IMR-90 (cell line): ENCODE data around the gene CHST8. TPM values are rescaled to one million over a fixed set of nuclear protein-coding genes. Genes with fewer than 3 reads are reported as not detected.

Experiments used
- ATAC-seq: fragments of 200-7000 bp; cut with Tn5 transposase; 2 replicates; pipeline ENCODE4 v1.9.1; 2020; ENCODE audit warnings: low read depth, mild to moderate bottlenecking, moderate library complexity
- BruUV-seq: library from RNA; stranded (reverse); fragments of 400-500 nt; replicated peaks from 2 replicates; lab custom pipeline; 2021; lab: Mats Ljungman, UMichigan
- CTCF ChIA-PET: fragments of 300-600 bp; formaldehyde crosslinking; extraction: SDS; loops from one replicate; lab custom pipeline; 2021; ENCODE audit warnings: antibody characterized with exemption; lab: Yijun Ruan, JAX
- POLR2A ChIA-PET: fragments of 300-600 bp; sonication (Branson Sonifier 250); formaldehyde crosslinking; loops from one replicate; lab custom pipeline; 2022; ENCODE audit warnings: antibody characterized with exemption; ENCODE audit not compliant: unreplicated experiment; lab: Charles Lee
- DNase-seq: peaks from one replicate; pipeline ENCODE4 v3.0.0; 2013
- H2AFZ ChIP-seq: replicated peaks from 2 replicates; pipeline ENCODE3; 2013; ENCODE audit warnings: low read length, mild to moderate bottlenecking; ENCODE audit not compliant: poor library complexity
- H2AK5ac ChIP-seq: 2 replicates; pipeline ENCODE4 v1.6.1; 2013; ENCODE audit warnings: low read depth, low read length, inconsistent platforms
- H2AK9ac ChIP-seq: replicated peaks from 2 replicates; pipeline ENCODE3; 2013; ENCODE audit warnings: mild to moderate bottlenecking, low read depth, low read length, moderate library complexity; ENCODE audit not compliant: poor library complexity
- H2BK120ac ChIP-seq: 2 replicates; pipeline ENCODE4 v1.6.1; 2013; ENCODE audit warnings: low read depth, low read length, inconsistent platforms
- H2BK15ac ChIP-seq: 3 replicates; pipeline ENCODE4 v1.6.1; 2013; ENCODE audit warnings: low read depth, low read length, inconsistent platforms
- H2BK20ac ChIP-seq: 2 replicates; pipeline ENCODE4 v1.6.1; 2013; ENCODE audit warnings: low read depth, mild to moderate bottlenecking, inconsistent platforms, low read length, moderate library complexity
- H2BK5ac ChIP-seq: 2 replicates; pipeline ENCODE4 v1.6.1; 2013; ENCODE audit warnings: mild to moderate bottlenecking, low read depth, low read length, inconsistent platforms; ENCODE audit not compliant: poor library complexity, severe bottlenecking
- H3K14ac ChIP-seq: replicated peaks from 2 replicates; pipeline ENCODE4 v1.6.1; 2013; ENCODE audit warnings: low read depth, low read length, inconsistent platforms
- H3K18ac ChIP-seq: 2 replicates; pipeline ENCODE4 v1.6.1; 2013; ENCODE audit warnings: low read depth, low read length, control low read depth
- H3K23ac ChIP-seq: 2 replicates; pipeline ENCODE4 v1.6.1; 2013; ENCODE audit warnings: low read depth, low read length, inconsistent platforms
- H3K27ac ChIP-seq: 2 replicates; pipeline ENCODE4 v1.5.1; 2013; ENCODE audit warnings: mild to moderate bottlenecking, control low read depth, low read length; ENCODE audit not compliant: insufficient read depth
- H3K27me3 ChIP-seq: 2 replicates; pipeline ENCODE4 v1.6.1; 2013; ENCODE audit warnings: low read length; ENCODE audit not compliant: control insufficient read depth, insufficient read depth
- H3K36me3 ChIP-seq: 2 replicates; pipeline ENCODE4 v1.6.1; 2013; ENCODE audit warnings: low read length, mixed read lengths; ENCODE audit not compliant: control insufficient read depth, insufficient read depth
- H3K4ac ChIP-seq: 2 replicates; pipeline ENCODE4 v1.6.1; 2013; ENCODE audit warnings: low read depth, low read length, inconsistent platforms
- H3K4me1 ChIP-seq: 2 replicates; pipeline ENCODE4 v1.6.1; 2013; ENCODE audit warnings: low read length, mixed read lengths; ENCODE audit not compliant: control insufficient read depth, insufficient read depth
- H3K4me2 ChIP-seq: 2 replicates; pipeline ENCODE4 v1.6.1; 2013; ENCODE audit warnings: low read depth, mild to moderate bottlenecking, control low read depth, low read length, moderate library complexity
- H3K4me3 ChIP-seq: 2 replicates; pipeline ENCODE4 v1.5.1; 2013; ENCODE audit warnings: low read depth, mild to moderate bottlenecking, control low read depth, low read length, moderate library complexity; ENCODE audit not compliant: insufficient read depth
- H3K56ac ChIP-seq: 2 replicates; pipeline ENCODE4 v1.6.1; 2013; ENCODE audit warnings: low read length, inconsistent platforms; ENCODE audit not compliant: insufficient read depth; ENCODE audit errors: extremely low read depth
- H3K79me1 ChIP-seq, 2 experiments: 2 replicates each; pipeline ENCODE4 v1.6.1; 2013; ENCODE audit warnings: low read length in 2 of 2, inconsistent platforms in 1 of 2, low read depth in 1 of 2
- H3K9ac ChIP-seq: 2 replicates; pipeline ENCODE4 v1.6.1; 2013; ENCODE audit warnings: low read depth, low read length, control low read depth
- H3K9me1 ChIP-seq: 2 replicates; pipeline ENCODE4 v1.6.1; 2013; ENCODE audit warnings: low read length, inconsistent platforms; ENCODE audit not compliant: insufficient read depth
- H3K9me3 ChIP-seq: 2 replicates; pipeline ENCODE4 v1.6.1; 2013; ENCODE audit warnings: low read length; ENCODE audit not compliant: control insufficient read depth, insufficient read depth
- H4K20me1 ChIP-seq: 2 replicates; pipeline ENCODE4 v1.6.1; 2013; ENCODE audit warnings: low read length, inconsistent platforms; ENCODE audit not compliant: insufficient read depth
- H4K5ac ChIP-seq: 2 replicates; pipeline ENCODE4 v1.6.1; 2013; ENCODE audit warnings: mild to moderate bottlenecking, low read depth, low read length, control low read depth
- H4K8ac ChIP-seq, 2 experiments: 2 replicates each; pipeline ENCODE4 v1.6.1; 2013; ENCODE audit warnings: low read depth in 2 of 2, low read length in 2 of 2, control low read depth in 1 of 2, inconsistent platforms in 1 of 2
- H4K91ac ChIP-seq: 2 replicates; pipeline ENCODE4 v1.6.1; 2013; ENCODE audit warnings: low read depth, low read length, inconsistent platforms; ENCODE audit not compliant: insufficient read depth
- BHLHE40 ChIP-seq: fragments of 150-350 bp; IDR thresholded peaks from 2 replicates; pipeline ENCODE4 v1.6.1; 2016; ENCODE audit warnings: mild to moderate bottlenecking, low read depth, low read length
- CEBPB ChIP-seq: IDR thresholded peaks from 2 replicates; pipeline ENCODE4 v1.6.1; 2012; ENCODE audit warnings: low read depth, low read length, improper control_type of control experiment
- CHD1 ChIP-seq: IDR thresholded peaks from 2 replicates; pipeline ENCODE4 v1.6.1; 2012; ENCODE audit warnings: low read depth, low read length, improper control_type of control experiment
- FOS ChIP-seq: fragments of 150-350 bp; IDR thresholded peaks from 2 replicates; pipeline ENCODE4 v1.6.1; 2016; ENCODE audit warnings: low read depth, low read length
- MAFK ChIP-seq: IDR thresholded peaks from 2 replicates; pipeline ENCODE4 v1.6.1; 2012; ENCODE audit warnings: low read depth, low read length, improper control_type of control experiment
- MAZ ChIP-seq: IDR thresholded peaks from 2 replicates; pipeline ENCODE4 v1.6.1; 2012; ENCODE audit warnings: low read depth, mild to moderate bottlenecking, low read length, improper control_type of control experiment, moderate library complexity, borderline replicate concordance
- MXI1 ChIP-seq: IDR thresholded peaks from 2 replicates; pipeline ENCODE4 v1.6.1; 2012; ENCODE audit warnings: low read depth, mild to moderate bottlenecking, low read length, moderate library complexity, borderline replicate concordance
- NFE2L2 ChIP-seq: fragments of 150-350 bp; IDR thresholded peaks from 2 replicates; pipeline ENCODE4 v1.6.1; 2016; ENCODE audit warnings: low read depth, mild to moderate bottlenecking, low read length
- POLR2A ChIP-seq: IDR thresholded peaks from 2 replicates; pipeline ENCODE4 v1.6.1; 2012; ENCODE audit warnings: mild to moderate bottlenecking, low read depth, low read length
- RAD21 ChIP-seq: IDR thresholded peaks from 2 replicates; pipeline ENCODE4 v1.6.1; 2012; ENCODE audit warnings: low read length, improper control_type of control experiment
- RCOR1 ChIP-seq: IDR thresholded peaks from 2 replicates; pipeline ENCODE4 v1.6.1; 2012; ENCODE audit warnings: mild to moderate bottlenecking, low read length, improper control_type of control experiment; ENCODE audit not compliant: insufficient replicate concordance
- RFX5 ChIP-seq: IDR thresholded peaks from 2 replicates; pipeline ENCODE4 v1.8.0; 2012; ENCODE audit warnings: low read depth, mild to moderate bottlenecking, low read length, moderate library complexity
- SMC3 ChIP-seq: fragments of 150-350 bp; IDR thresholded peaks from 2 replicates; pipeline ENCODE4 v1.6.1; 2016; ENCODE audit warnings: low read depth, mild to moderate bottlenecking, antibody characterized with exemption, low read length, moderate library complexity
- WGBS, 2 experiments: methylation state at CpG; one replicate each; pipeline versions ENCODE4 v1.1.5 to v1.1.7; 2013; ENCODE audit warnings: missing lambda C conversion rate in 2 of 2; ENCODE audit not compliant: insufficient read length in 1 of 2; ENCODE audit errors: extremely low coverage in 2 of 2; 5-methylcytosine and 5-hydroxymethylcytosine counted together
- dilution Hi-C: fragments of 300-500 bp; cut with HindIII; formaldehyde crosslinking; loops from one replicate; pipeline ENCODE4 v1.14.3; 2018; ENCODE audit warnings: low sequenced_read_pairs; ENCODE audit not compliant: unreplicated experiment
- in situ Hi-C: fragments of 300-500 bp; cut with MboI; formaldehyde crosslinking; loops from 3 replicates; pipeline ENCODE4 v1.14.3; 2019; ENCODE audit warnings: low sequenced_read_pairs, inconsistent platforms, mixed read lengths
- intact Hi-C: fragments of 100-400 bp; cut with micrococcal nuclease; formaldehyde crosslinking; loops from 2 replicates; pipeline ENCODE4 v1.10.0; 2022
- polyA plus RNA-seq, 3 experiments: library from polyadenylated mRNA; depleted of rRNA; stranded (reverse); fragments of >200 nt; gene quantifications; 2 replicates each; pipeline ENCODE4 v1.2.3, GENCODE V29; 2012; ENCODE audit warnings: low replicate concordance in 1 of 3
- total RNA-seq: library from RNA; depleted of rRNA; stranded (reverse); fragments of >200 nt; gene quantifications from 2 replicates; pipeline ENCODE4 v1.2.3, GENCODE V29; 2012
- TF ChIP-seq, protein P1 (sequence below): fragments of 150-350 bp; IDR thresholded peaks from 2 replicates; pipeline ENCODE4 v1.6.1; 2017; ENCODE audit warnings: mild to moderate bottlenecking, antibody characterized with exemption, low read length, low read depth
- TF ChIP-seq, protein P2 (sequence below): conservative IDR thresholded peaks from 2 replicates; pipeline ENCODE4 v1.5.1; 2012; ENCODE audit warnings: mild to moderate bottlenecking, low read depth, low read length, improper control_type of control experiment
- TF ChIP-seq, protein P3 (sequence below): fragments of 150-350 bp; IDR thresholded peaks from 2 replicates; pipeline ENCODE4 v1.6.1; 2016; ENCODE audit warnings: low read depth, mild to moderate bottlenecking, low read length, moderate library complexity, borderline replicate concordance

CHST8 gene
- total and polyA plus RNA-seq, 2 of the 4 experiments (the other 2 are of a cell fraction) = not detected

DNA sequence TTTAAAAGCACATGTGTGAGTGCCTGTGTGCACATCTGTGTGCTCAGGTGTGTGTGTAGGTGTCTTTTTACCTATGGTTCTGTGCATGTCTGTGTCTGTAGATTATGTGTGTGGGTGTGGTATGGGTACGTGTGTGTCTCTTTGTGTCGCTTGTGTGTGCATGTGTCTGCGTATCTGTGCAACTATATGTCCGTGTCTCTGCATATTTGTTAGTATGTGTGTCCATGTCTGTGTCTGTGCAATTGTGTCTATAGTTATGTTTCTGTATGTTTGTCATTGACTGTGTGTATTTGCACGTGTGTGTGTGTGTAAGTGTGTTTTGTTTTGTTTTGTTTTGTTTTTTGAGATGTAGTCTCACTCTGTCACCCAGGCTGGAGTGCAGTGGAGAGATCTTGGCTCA, 167.6 kb downstream of the CHST8 start:
- Histone ChIP-seq H3K36me3 (no peaks in the 10 kb centered on the region), H3K4me3 (no peak overlapping the region), H3K4me1 (peaks cover 6% of the 10 kb centered on the region), H2BK120ac (no peak overlapping the region), H2AK9ac (no peak overlapping the region), H3K18ac (no peak overlapping the region), H3K9ac (no peak overlapping the region), H3K9me3 (no peaks in the 10 kb centered on the region), H3K27ac (no peak overlapping the region), H4K20me1 (no peaks in the 10 kb centered on the region), H3K79me1 (no peaks in the 10 kb centered on the region; a peak in 1 of 4 replicates), H4K91ac (no peak overlapping the region), H2AK5ac (no peak overlapping the region), H2BK20ac (no peak overlapping the region), H3K4ac (no peak overlapping the region), H4K8ac (no peak overlapping the region), H3K23ac (no peak overlapping the region), H3K9me1 (peaks cover 15% of the 10 kb centered on the region), H2BK5ac (no peak overlapping the region), H3K27me3 (peaks cover 10% of the 10 kb centered on the region), H2BK15ac (no peak overlapping the region), H3K14ac (no peak overlapping the region), H3K4me2 (no peak overlapping the region), H2AFZ (no peak overlapping the region), H3K56ac (no peak overlapping the region), H4K5ac (no peak overlapping the region)
- dilution Hi-C loops = no loop called here
- TF ChIP-seq, protein P1, sequence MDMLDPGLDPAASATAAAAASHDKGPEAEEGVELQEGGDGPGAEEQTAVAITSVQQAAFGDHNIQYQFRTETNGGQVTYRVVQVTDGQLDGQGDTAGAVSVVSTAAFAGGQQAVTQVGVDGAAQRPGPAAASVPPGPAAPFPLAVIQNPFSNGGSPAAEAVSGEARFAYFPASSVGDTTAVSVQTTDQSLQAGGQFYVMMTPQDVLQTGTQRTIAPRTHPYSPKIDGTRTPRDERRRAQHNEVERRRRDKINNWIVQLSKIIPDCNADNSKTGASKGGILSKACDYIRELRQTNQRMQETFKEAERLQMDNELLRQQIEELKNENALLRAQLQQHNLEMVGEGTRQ = no peak
- TF ChIP-seq FOS (no peak), MXI1 (no peak), MAZ (no peak), MAFK (no peak), RCOR1 (no peak), POLR2A (no peak), CHD1 (no peak), SMC3 (no peak), RAD21 (no peak), BHLHE40 (no peak), CEBPB (no peak), RFX5 (no peak), NFE2L2 (no peak)
- TF ChIP-seq, protein P2, sequence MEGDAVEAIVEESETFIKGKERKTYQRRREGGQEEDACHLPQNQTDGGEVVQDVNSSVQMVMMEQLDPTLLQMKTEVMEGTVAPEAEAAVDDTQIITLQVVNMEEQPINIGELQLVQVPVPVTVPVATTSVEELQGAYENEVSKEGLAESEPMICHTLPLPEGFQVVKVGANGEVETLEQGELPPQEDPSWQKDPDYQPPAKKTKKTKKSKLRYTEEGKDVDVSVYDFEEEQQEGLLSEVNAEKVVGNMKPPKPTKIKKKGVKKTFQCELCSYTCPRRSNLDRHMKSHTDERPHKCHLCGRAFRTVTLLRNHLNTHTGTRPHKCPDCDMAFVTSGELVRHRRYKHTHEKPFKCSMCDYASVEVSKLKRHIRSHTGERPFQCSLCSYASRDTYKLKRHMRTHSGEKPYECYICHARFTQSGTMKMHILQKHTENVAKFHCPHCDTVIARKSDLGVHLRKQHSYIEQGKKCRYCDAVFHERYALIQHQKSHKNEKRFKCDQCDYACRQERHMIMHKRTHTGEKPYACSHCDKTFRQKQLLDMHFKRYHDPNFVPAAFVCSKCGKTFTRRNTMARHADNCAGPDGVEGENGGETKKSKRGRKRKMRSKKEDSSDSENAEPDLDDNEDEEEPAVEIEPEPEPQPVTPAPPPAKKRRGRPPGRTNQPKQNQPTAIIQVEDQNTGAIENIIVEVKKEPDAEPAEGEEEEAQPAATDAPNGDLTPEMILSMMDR = no peak
- TF ChIP-seq, protein P3, sequence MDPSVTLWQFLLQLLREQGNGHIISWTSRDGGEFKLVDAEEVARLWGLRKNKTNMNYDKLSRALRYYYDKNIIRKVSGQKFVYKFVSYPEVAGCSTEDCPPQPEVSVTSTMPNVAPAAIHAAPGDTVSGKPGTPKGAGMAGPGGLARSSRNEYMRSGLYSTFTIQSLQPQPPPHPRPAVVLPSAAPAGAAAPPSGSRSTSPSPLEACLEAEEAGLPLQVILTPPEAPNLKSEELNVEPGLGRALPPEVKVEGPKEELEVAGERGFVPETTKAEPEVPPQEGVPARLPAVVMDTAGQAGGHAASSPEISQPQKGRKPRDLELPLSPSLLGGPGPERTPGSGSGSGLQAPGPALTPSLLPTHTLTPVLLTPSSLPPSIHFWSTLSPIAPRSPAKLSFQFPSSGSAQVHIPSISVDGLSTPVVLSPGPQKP = no peak
- intact Hi-C loops = no loop called here
- no peak for ATAC-seq
- no peak for DNase-seq
- no TSS peak for BruUV-seq
- WGBS, 2 experiments = 73% methylated on average over 2 of the region's 5 CpGs; no CpG with 5 or more reads in 1 of the 2 experiments
- POLR2A ChIA-PET = no interaction called here
- CTCF ChIA-PET = no interaction called here
- in situ Hi-C loops = loop anchor here (25.0 kb wide), 1 partner anchor 548 kb away; no protein-coding TSS in a partner anchor
